Kidney (tissue), 14 donors: ENCODE results near the gene KLK3. TPM values are rescaled to one million over a fixed set of nuclear protein-coding genes. Genes with fewer than 3 reads are reported as not detected.

Source experiments
- DNase-seq, 5 donors: peaks; one replicate each; pipeline ENCODE4 v3.0.0-alpha.2; 2013 to 2020
- FAIRE-seq: peaks from 2 replicates; lab custom pipeline; 2012; peaks lifted over from hg19 to GRCh38; lab: Jason Lieb, UNC
- H3K27ac ChIP-seq, 2 donors: one replicate each; pipeline ENCODE4 v1.7.0; 2013; ENCODE audit warnings: low read depth in 2 of 2, low read length in 2 of 2, inconsistent platforms in 1 of 2
- H3K27me3 ChIP-seq: one replicate; pipeline ENCODE4 v1.7.1; 2013; ENCODE audit warnings: low read length, inconsistent platforms; ENCODE audit not compliant: control insufficient read depth, insufficient read depth
- H3K36me3 ChIP-seq, 3 donors: one replicate each; pipeline versions ENCODE4 v1.7.0 to v1.7.1; 2013; ENCODE audit warnings: low read length in 3 of 3, control low read depth in 1 of 3, inconsistent platforms in 1 of 3; ENCODE audit not compliant: insufficient read depth in 3 of 3, control insufficient read depth in 2 of 3
- H3K4me1 ChIP-seq, 3 donors: one replicate each; pipeline versions ENCODE4 v1.7.0 to v1.7.1; 2013; ENCODE audit warnings: low read length in 3 of 3, inconsistent platforms in 1 of 3, low read depth in 1 of 3; ENCODE audit not compliant: control insufficient read depth in 2 of 3, insufficient read depth in 2 of 3
- H3K4me3 ChIP-seq, 3 donors: one replicate each; pipeline versions ENCODE4 v1.7.0 to v1.8.1; 2013; ENCODE audit warnings: low read length in 3 of 3, control low read depth in 1 of 3, inconsistent platforms in 1 of 3
- H3K9ac ChIP-seq, 3 donors: one replicate each; pipeline versions ENCODE4 v1.7.0 to v1.7.1; 2013; ENCODE audit warnings: low read length in 3 of 3, control low read depth in 1 of 3, inconsistent platforms in 1 of 3
- H3K9me3 ChIP-seq, 3 donors: one replicate each; pipeline versions ENCODE4 v1.7.0 to v1.7.1; 2013; ENCODE audit warnings: low read length in 3 of 3, control low read depth in 1 of 3, inconsistent platforms in 1 of 3; ENCODE audit not compliant: control insufficient read depth in 2 of 3, insufficient read depth in 1 of 3
- CTCF ChIP-seq: IDR thresholded peaks from 3 replicates; pipeline ENCODE4 v1.5.1; 2012; ENCODE audit warnings: mild to moderate bottlenecking, moderate library complexity, borderline replicate concordance; ENCODE audit not compliant: insufficient read depth; ENCODE audit errors: extremely low read depth
- intact Hi-C: fragments of 100-400 bp; cut with DNase I; formaldehyde crosslinking; loops from one replicate; pipeline ENCODE4 v1.11.1; 2022
- polyA plus RNA-seq: library from polyadenylated mRNA; stranded (reverse); fragments of 350-450 nt; fragmentation: Illumina TruSeq; extraction: RNeasy Lipid Tissue Mini Kit (QIAGEN cat#74804); gene quantifications from one replicate; pipeline ENCODE4 v1.2.3, GENCODE V29; 2014; ENCODE audit warnings: low read depth, low replicate concordance; ENCODE audit not compliant: insufficient read depth
- total RNA-seq: library from RNA; stranded (reverse); fragmentation: NEBNext Ultra II Directional; extraction: Animal tissue kit (Norgen Biotek cat#: 25700); gene quantifications from one replicate; pipeline ENCODE4 v1.2.1, GENCODE V29; 2021
- donor health status: control.
- donor health status: control.
- donor health status: control.
- donor health status: control.
- donor health status: control.
- donor health status: DM: yes; HTN: yes; CAD: no.
- donor health status: Normal renal cell carcinoma (clear cell type).

Gene KLK3
- total and polyA plus RNA-seq, 2 donors from 2014 or later = 1.6 TPM; not detected in 1

DNA sequence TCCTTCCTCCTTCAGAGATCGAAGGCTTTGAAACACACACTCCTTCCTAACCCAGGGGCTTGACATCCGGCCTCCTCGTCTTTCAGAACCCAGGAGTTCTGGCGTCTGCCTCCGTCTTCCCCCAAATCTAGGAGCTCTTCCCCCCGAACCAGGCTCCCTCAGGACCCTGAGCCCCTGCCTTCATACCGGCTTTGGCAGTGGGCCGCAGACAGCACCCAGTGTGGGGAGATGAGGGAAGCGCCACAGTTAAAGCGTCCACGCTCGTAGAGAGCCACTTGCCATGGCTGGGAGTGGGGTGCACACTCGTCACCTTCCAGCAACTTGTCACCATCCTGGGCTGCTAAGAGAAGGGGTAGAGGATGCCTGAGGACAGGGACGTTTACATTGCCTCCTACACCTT, 27.2 kb upstream of the KLK3 start:
- intact Hi-C loops = no loop called here
- no peaks in the 10 kb centered on the region for H3K36me3 ChIP-seq
- H3K27me3 ChIP-seq = no peaks in the 10 kb centered on the region
- FAIRE-seq (no peak), DNase-seq (peak in 1 of 5 donors; percentile 52)
- no peak overlapping the region for H3K4me3 ChIP-seq
- no peaks in the 10 kb centered on the region for H3K9me3 ChIP-seq
- H3K4me1 ChIP-seq = peaks cover 0 to 7% (median 0%) of the 10 kb centered on the region in 3 donors
- no peak for TF ChIP-seq CTCF
- H3K9ac ChIP-seq = no peak overlapping the region
- H3K27ac ChIP-seq = no peak overlapping the region

GRCh38 chr19:50829801-50830200, 24.9 kb upstream of the KLK3 start:
- H3K4me1 ChIP-seq = peaks cover 0 to 7% (median 0%) of the 10 kb centered on the region in 3 donors
- no peak overlapping the region for H3K9ac ChIP-seq
- no peak overlapping the region for H3K27ac ChIP-seq
- FAIRE-seq = no peak
- no peak for DNase-seq
- no peak for TF ChIP-seq CTCF
- no peaks in the 10 kb centered on the region for H3K36me3 ChIP-seq
- H3K9me3 ChIP-seq = no peaks in the 10 kb centered on the region
- intact Hi-C loops = no loop called here
- no peak overlapping the region for H3K4me3 ChIP-seq
- no peaks in the 10 kb centered on the region for H3K27me3 ChIP-seq

GRCh38 chr19:50830266-50831025, 24.3 kb upstream of the KLK3 start:
- no peaks in the 10 kb centered on the region for H3K9me3 ChIP-seq
- peak overlapping the region; percentile 53 to 63 for H3K27ac ChIP-seq
- intact Hi-C loops = no loop called here
- FAIRE-seq = no peak
- no peaks in the 10 kb centered on the region for H3K36me3 ChIP-seq
- peak in 3 of 5 donors; percentile 29 to 50 (median 38) for DNase-seq
- H3K4me3 ChIP-seq = no peak overlapping the region
- no peak for TF ChIP-seq CTCF
- H3K4me1 ChIP-seq = peaks cover 0 to 8% (median 0%) of the 10 kb centered on the region in 3 donors
- H3K9ac ChIP-seq = no peak overlapping the region
- no peaks in the 10 kb centered on the region for H3K27me3 ChIP-seq
